GM12878 (cell line): ENCODE results near the gene IBTK. TPM values are rescaled to one million over a fixed set of nuclear protein-coding genes. Genes with fewer than 3 reads are reported as not detected.
A peak's percentile ranks its signal among the peaks of the same experiment; 100 is the strongest.

ENCODE experiments used
- ATAC-seq: fragments of 200-7000 bp; cut with Tn5 transposase; 3 replicates; pipeline ENCODE4 v1.9.1; 2020; ENCODE audit warnings: mild to moderate bottlenecking, moderate library complexity
- BruUV-seq: library from RNA; stranded (reverse); fragments of 400-500 nt; replicated peaks from 2 replicates; lab custom pipeline; 2021; lab: Mats Ljungman, UMichigan
- CTCF ChIA-PET: fragments of 300-600 bp; sonication (Branson Sonifier 250); formaldehyde crosslinking; extraction: SDS; loops from one replicate; lab custom pipeline; 2021; ENCODE audit warnings: inconsistent platforms; lab: Yijun Ruan, JAX
- POLR2A ChIA-PET: fragments of 350-600 bp; formaldehyde crosslinking; extraction: SDS; loops from one replicate; lab custom pipeline; 2021; ENCODE audit warnings: inconsistent platforms; lab: Charles Lee
- RAD21 ChIA-PET: fragments of 300-600 bp; sonication (Branson Sonifier 250); formaldehyde crosslinking; loops from one replicate; lab custom pipeline; 2023; ENCODE audit warnings: antibody characterized with exemption; ENCODE audit not compliant: unreplicated experiment; lab: Charles Lee
- SMC1A ChIA-PET: fragments of 300-600 bp; sonication (Branson Sonifier 250); formaldehyde crosslinking; loops from one replicate; lab custom pipeline; 2023; ENCODE audit not compliant: unreplicated experiment, uncharacterized antibody; lab: Charles Lee
- DNase-seq: peaks from one replicate; pipeline ENCODE4 v3.0.0-alpha.2; 2011; ENCODE audit warnings: low read depth, low spot score
- FAIRE-seq: peaks from 3 replicates; lab custom pipeline; 2011; peaks lifted over from hg19 to GRCh38; lab: Jason Lieb, UNC
- H2AFZ ChIP-seq: 2 replicates; pipeline ENCODE4 v1.6.0; 2011; ENCODE audit warnings: low read depth, low read length, control low read depth; ENCODE audit not compliant: control insufficient read depth
- H3K27ac ChIP-seq: 2 replicates; pipeline ENCODE4 v1.5.1; 2011; ENCODE audit warnings: control low read depth; ENCODE audit not compliant: control insufficient read depth, insufficient read depth
- H3K27me3 ChIP-seq, 2 experiments: replicated peaks in 1 of 2; 2 replicates each; pipeline versions ENCODE4 v1.6.0 to v1.6.1; 2011; ENCODE audit warnings: low read length in 1 of 2; ENCODE audit not compliant: control insufficient read depth in 2 of 2, insufficient read depth in 2 of 2
- H3K36me3 ChIP-seq, 2 experiments: 2 replicates each; pipeline ENCODE4 v1.5.1; 2011; ENCODE audit warnings: low read length in 1 of 2; ENCODE audit not compliant: control insufficient read depth in 2 of 2, insufficient read depth in 2 of 2
- H3K4me1 ChIP-seq: 2 replicates; pipeline ENCODE4 v1.6.1; 2011; ENCODE audit warnings: mild to moderate bottlenecking, low read length, moderate library complexity, mixed read lengths; ENCODE audit not compliant: control insufficient read depth, insufficient read depth
- H3K4me2 ChIP-seq: 2 replicates; pipeline ENCODE4 v1.6.0; 2011; ENCODE audit warnings: control low read depth; ENCODE audit not compliant: control insufficient read depth, insufficient read depth
- H3K4me3 ChIP-seq: fragments of 200-600 bp; sonication (generic); 2 replicates; pipeline ENCODE4 v1.5.1; 2016
- H3K79me2 ChIP-seq: 2 replicates; pipeline ENCODE4 v1.6.0; 2011; ENCODE audit warnings: low read length; ENCODE audit not compliant: control insufficient read depth, insufficient read depth
- H3K9ac ChIP-seq: 2 replicates; pipeline ENCODE4 v1.8.0; 2011; ENCODE audit warnings: low read length, control low read depth, mixed read lengths; ENCODE audit not compliant: control insufficient read depth, insufficient read depth
- H3K9me3 ChIP-seq: replicated peaks from 3 replicates; pipeline ENCODE4 v1.5.1; 2011; ENCODE audit warnings: mild to moderate bottlenecking, low read length; ENCODE audit not compliant: control insufficient read depth, insufficient read depth
- H4K20me1 ChIP-seq: 2 replicates; pipeline ENCODE4 v1.6.0; 2011; ENCODE audit not compliant: control insufficient read depth, insufficient read depth
- CUX1 ChIP-seq: IDR thresholded peaks from 2 replicates; pipeline ENCODE4 v1.6.1; 2012; ENCODE audit warnings: improper control_type of control experiment, low read depth, low read length; ENCODE audit not compliant: insufficient replicate concordance
- MEF2A ChIP-seq: IDR thresholded peaks from 2 replicates; pipeline ENCODE4 v1.6.1; 2011; ENCODE audit warnings: low read depth, mild to moderate bottlenecking, low read length, moderate library complexity; ENCODE audit not compliant: insufficient read depth
- MTA3 ChIP-seq: IDR thresholded peaks from 2 replicates; pipeline ENCODE4 v1.6.1; 2012; ENCODE audit warnings: low read length, inconsistent platforms, borderline replicate concordance
- NR2C1 ChIP-seq: fragments of 450-650 bp; IDR thresholded peaks from 2 replicates; pipeline ENCODE4 v1.6.1; 2017; ENCODE audit warnings: antibody characterized with exemption, mild to moderate bottlenecking, moderate library complexity
- NRF1 ChIP-seq: conservative IDR thresholded peaks from 2 replicates; pipeline ENCODE4 v1.6.1; 2011; ENCODE audit warnings: mild to moderate bottlenecking, low read depth, low read length, improper control_type of control experiment
- PML ChIP-seq: IDR thresholded peaks from 2 replicates; pipeline ENCODE4 v1.6.1; 2012; ENCODE audit warnings: low read length, inconsistent platforms
- RAD51 ChIP-seq: fragments of 450-650 bp; IDR thresholded peaks from 2 replicates; pipeline ENCODE4 v1.6.1; 2016; ENCODE audit warnings: moderate library complexity, mild to moderate bottlenecking, inconsistent platforms
- ZNF217 ChIP-seq: fragments of 450-650 bp; IDR thresholded peaks from 2 replicates; pipeline ENCODE4 v1.6.1; 2017; ENCODE audit warnings: antibody characterized with exemption, mild to moderate bottlenecking
- in situ Hi-C: fragments of 300-500 bp; cut with MboI; formaldehyde crosslinking; loops from 9 replicates; pipeline ENCODE4 v1.14.3; 2018; ENCODE audit warnings: mixed read lengths
- intact Hi-C: fragments of 100-400 bp; cut with micrococcal nuclease; formaldehyde crosslinking; loops from one replicate; pipeline ENCODE4 v1.14.2; 2022; ENCODE audit not compliant: unreplicated experiment
- polyA plus RNA-seq, 11 experiments: library from polyadenylated mRNA; depleted of rRNA in 4 of 11; unstranded in 6 of 11; stranded (reverse) in 5 of 11; fragments of >200 nt; fragmentation: Nextera tagmentation in 4 of 11; fragmentation: Illumina TruSeq in 1 of 11; extraction: Ambion mirVana in 4 of 11; extraction: Trizol in 1 of 11; gene quantifications; 1 replicate in 1 of 11; 2 replicates in 10 of 11; pipeline versions ENCODE4 v1.2.1 to v1.2.3, GENCODE V29; 2011 to 2016; ENCODE audit warnings: inconsistent platforms in 2 of 11, missing spikeins in 2 of 11, low read depth in 1 of 11
- total RNA-seq, 4 experiments: library from RNA; depleted of rRNA in 3 of 4; stranded (reverse); fragments of >200 nt in 3 of 4; fragmentation: Illumina TruSeq in 1 of 4; extraction: Trizol in 1 of 4; gene quantifications; 2 replicates each; pipeline versions ENCODE4 v1.2.1 to v1.2.3, GENCODE V29; 2013 to 2021

IBTK gene
- total and polyA plus RNA-seq, 10 of the 15 experiments (the other 5 are each of a cell fraction or from before 2014, with no cell fraction given), result 12.0 to 32.1 (median 20.9) TPM

GRCh38 chr6:82204020-82204419 is 43.5 kb downstream of the IBTK start:
- no peak overlapping the region for H3K9ac ChIP-seq
- H3K4me2 ChIP-seq, result no peak overlapping the region
- H3K4me3 ChIP-seq, result no peak overlapping the region
- no peaks in the 10 kb centered on the region for H3K79me2 ChIP-seq
- ATAC-seq (peak; percentile 24; the same call in 1 of the 3 replicates), FAIRE-seq (no peak)
- no peaks in the 10 kb centered on the region for H4K20me1 ChIP-seq
- intact Hi-C loops, result no loop called here
- TF ChIP-seq MTA3 (no peak), PML (no peak), RAD51 (no peak), NR2C1 (no peak), ZNF217 (no peak), CUX1 (no peak), NRF1 (no peak), MEF2A (no peak)
- TF ChIP-seq, all 136 proteins: peak for 0
- POLR2A ChIA-PET, result no interaction called here
- peaks cover 0 to 21% of the 10 kb centered on the region in 2 experiments; a peak in 2 of 4 replicates for H3K36me3 ChIP-seq
- H3K4me1 ChIP-seq, result no peaks in the 10 kb centered on the region
- SMC1A ChIA-PET, result no interaction called here
- H3K27me3 ChIP-seq, result no peaks in the 10 kb centered on the region
- no TSS peak for BruUV-seq
- H3K27ac ChIP-seq, result no peak overlapping the region
- CTCF ChIA-PET, result interaction anchor here (1.3 kb wide), 1 partner anchor 11 kb away, joined by 4 read pairs; no protein-coding TSS in a partner anchor
- in situ Hi-C loops, result no loop called here
- DNase-seq, result no peak
- no peak overlapping the region for H2AFZ ChIP-seq
- H3K9me3 ChIP-seq, result peaks cover under 1% of the 10 kb centered on the region; the same call in 2 of the 3 replicates
- RAD21 ChIA-PET, result no interaction called here
